HG02642 (cell line): ENCODE results near the gene CUEDC2.

Source experiments
- ATAC-seq: cut with Tn5 transposase; IDR thresholded peaks from one replicate; pipeline ENCODE4 v1.9.1; 2021; ENCODE audit warnings: mild to moderate bottlenecking; ENCODE audit not compliant: unreplicated experiment, poor library complexity

CUEDC2 gene

GRCh38 chr10:102432162-102432950, at the start of gene CUEDC2:
Gene CUEDC2, minus strand, starts transcription at chr10:102432574. Its CDS starts 7,386 bp downstream, at chr10:102425188.
- peak; percentile 93 for ATAC-seq

GRCh38 chr10:102480396-102480795, 48.0 kb upstream of the CUEDC2 start:
- no peak for ATAC-seq

GRCh38 chr10:102479651-102480050, 47.3 kb upstream of the CUEDC2 start:
- no peak for ATAC-seq

GRCh38 chr10:102476466-102477141, 44.2 kb upstream of the CUEDC2 start:
- no peak for ATAC-seq

DNA sequence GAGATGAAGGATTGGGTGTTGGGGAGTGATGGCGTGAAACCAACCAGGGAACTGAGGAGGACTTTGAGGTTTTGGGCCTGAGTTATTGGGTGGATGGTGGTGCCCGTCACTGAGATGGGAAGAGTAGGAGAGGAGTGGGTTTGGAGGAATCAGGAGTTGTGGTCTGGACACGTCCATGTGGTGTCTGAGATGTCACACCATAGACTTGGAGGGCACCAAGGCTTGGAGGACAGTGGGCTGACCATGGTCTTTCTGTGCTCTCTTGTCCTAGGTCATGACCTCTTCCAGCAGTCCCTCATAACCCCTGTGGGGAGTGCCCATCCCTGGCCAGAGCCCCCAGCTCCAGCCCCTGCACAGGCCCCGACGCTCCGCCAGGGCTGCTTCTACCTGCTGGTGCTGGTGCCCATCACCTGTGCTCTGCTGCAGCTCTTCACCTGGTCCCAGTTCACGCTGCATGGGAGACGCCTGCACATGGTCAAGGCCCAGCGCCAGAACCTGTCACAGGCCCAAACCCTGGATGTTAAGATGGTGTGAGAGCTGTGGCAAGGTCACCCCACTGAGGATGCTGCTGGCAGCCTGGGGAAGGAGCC, 43.2 kb upstream of the CUEDC2 start:
- ATAC-seq: no peak

GRCh38 chr10:102473445-102474331, 41.3 kb upstream of the CUEDC2 start:
- no peak for ATAC-seq

DNA sequence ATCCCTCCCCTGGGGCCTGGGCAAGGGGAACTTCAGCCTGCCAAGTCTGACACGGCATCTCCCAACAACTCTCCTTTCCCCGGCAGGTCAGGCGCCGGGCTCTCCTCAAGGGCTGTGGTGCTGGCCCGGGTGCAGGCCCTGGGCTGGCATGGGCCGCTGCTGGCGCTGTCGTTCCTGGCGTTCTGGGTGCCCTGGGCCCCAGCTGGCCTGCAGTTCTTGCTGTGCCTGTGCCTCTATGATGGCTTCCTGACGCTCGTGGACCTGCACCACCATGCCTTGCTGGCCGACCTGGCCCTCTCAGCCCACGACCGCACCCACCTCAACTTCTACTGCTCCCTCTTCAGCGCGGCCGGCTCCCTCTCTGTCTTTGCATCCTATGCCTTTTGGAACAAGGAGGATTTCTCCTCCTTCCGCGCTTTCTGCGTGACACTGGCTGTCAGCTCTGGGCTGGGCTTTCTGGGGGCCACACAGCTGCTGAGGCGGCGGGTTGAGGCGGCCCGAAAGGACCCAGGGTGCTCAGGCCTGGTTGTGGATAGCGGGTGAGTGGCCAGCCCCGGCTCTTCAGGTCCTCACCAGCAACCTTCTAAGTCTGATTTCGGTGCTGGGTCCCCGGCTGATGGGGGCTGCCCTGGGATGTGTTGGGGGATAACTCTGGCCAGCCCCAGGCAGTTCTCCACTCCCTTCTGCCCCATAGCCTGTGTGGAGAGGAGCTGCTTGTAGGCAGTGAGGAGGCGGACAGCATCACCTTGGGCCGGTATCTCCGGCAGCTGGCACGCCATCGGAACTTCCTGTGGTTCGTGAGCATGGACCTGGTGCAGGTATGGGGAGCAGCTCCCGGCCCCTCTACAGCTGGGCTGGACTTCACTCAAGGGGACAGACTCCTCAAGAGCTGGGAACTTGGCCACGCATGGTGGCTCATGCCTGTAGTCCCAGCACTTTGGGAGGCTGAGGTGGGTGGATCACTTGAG, 38.5 kb upstream of the CUEDC2 start:
- ATAC-seq: no peak

- no peak for ATAC-seq
Observed at GRCh38 chr10:102468683-102469082, 36.3 kb upstream of the CUEDC2 start.

DNA sequence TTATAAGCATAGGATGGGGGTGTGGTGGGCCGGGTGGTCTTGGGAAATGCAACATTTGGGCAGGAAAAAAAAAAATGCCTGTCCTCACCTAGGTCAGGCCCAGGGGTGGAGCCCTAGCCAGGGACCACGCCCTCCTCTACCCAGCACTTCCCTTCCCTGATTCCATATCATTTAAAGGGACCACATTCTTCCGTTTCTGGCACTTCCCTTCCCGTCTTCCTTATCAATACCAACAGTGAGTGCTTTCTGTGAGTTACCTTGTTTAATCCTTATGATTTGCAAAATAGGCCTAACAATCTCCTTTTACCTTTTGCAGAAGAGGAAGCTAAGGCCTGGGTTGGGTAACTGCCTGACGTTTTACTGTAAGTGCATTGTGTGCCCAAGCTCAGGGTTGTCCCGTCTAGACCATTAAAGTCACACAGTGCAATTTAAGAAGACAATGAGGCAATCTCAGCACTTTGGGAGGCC, 35.6 kb upstream of the CUEDC2 start:
- ATAC-seq: no peak

DNA sequence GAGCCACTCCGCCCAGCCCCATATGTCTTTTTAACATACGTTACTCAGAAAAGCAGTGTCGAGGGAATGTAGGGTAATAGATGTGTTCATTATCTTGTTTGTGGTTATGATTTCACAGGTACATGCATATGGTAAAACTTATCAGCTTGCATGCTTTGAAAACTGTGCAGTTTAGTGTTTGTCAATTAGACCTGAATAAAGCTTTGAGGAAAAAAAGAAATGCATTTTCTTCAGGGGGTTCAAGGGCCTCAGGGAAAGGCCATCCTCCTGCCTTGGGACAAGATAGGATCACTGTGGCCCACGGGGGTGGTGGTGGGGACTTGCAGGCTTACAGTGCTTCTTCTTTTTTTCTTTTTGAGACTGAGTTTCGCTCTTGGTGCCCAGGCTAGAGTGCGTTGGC, 34.9 kb upstream of the CUEDC2 start:
- no peak for ATAC-seq

DNA sequence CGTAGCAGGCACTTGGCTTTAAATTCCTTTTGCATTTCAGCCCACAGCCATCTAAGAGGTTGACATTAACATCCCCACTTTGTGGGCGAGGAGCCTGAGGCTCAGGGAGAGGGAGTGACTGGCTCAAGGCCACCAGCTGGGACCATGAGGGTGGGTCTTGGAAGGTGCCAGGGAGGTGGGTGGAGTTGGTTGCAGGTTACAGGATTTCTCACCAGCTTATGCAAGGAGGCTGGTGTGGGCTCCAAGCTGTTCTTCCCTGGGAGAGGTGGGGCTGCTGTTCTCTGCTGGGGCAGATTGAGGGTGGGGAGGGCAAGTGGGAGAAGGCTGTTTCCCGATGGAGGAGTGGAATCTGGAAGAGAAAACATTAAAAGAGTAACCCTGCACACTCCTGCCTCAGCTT, 33.1 kb upstream of the CUEDC2 start:
- no peak for ATAC-seq

- ATAC-seq: no peak
Observed at GRCh38 chr10:102463983-102464382, 31.6 kb upstream of the CUEDC2 start.

- no peak for ATAC-seq
Observed at GRCh38 chr10:102462512-102463054, 30.2 kb upstream of the CUEDC2 start.

DNA sequence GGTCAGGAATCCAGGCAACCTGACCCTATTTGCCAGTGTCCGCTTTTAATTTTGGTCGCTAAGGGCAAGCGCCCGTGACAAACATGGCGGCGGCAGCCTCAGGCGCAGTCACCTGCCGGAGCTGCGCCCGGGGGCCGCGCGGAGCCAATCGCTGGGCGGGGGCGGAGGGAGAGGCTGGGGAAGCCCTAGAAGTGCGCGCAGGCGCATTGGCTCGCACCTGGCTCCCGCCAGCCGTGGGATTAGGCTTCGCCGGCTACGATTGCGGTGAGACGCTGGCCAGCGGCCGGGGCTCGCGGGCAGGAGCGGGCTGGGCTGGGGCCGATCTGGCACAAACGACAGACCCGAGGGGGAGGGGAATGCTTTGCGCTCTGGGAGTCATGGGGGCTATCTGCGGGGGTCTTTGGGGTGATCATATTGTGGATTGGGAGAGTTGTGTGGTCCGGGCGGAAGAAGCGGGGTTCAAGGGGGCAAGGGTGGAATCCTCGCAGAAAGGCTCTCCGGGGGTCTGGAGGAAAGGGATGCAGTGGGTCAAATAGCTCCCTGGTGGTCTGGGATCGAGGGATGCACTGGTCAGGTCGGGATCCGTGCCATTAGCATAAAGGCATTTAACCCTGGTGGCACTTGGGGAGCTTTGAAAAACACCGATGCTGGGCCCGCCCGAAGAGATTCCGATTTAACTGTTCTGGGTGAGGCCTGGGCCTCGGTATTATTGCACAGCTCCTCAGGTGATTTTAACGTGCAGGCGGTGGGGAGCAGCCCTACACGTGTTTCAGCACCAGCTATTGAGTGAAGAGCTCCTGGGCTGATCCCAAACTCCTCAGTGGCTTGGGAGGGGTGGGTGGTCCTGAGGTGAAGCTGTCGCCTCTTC, 29.0 kb upstream of the CUEDC2 start:
- peak; percentile 92 for ATAC-seq

GRCh38 chr10:102460836-102461186, 28.4 kb upstream of the CUEDC2 start:
- peak; percentile 29 for ATAC-seq

- no peak for ATAC-seq
Observed at GRCh38 chr10:102458656-102459055, 26.3 kb upstream of the CUEDC2 start.

GRCh38 chr10:102457591-102458150, 25.3 kb upstream of the CUEDC2 start:
- ATAC-seq: no peak
